GM18499 (cell line): Measurements from ENCODE around the gene DPAGT1.
"Not testable (repeated sequence)": the region's sequence is repeated elsewhere in the genome, so short reads cannot be mapped to it uniquely, and the experiment has no call there.

Experiments used
- ATAC-seq: cut with Tn5 transposase; IDR thresholded peaks from one replicate; pipeline ENCODE4 v1.9.1; 2021; ENCODE audit warnings: moderate number of reproducible peaks; ENCODE audit not compliant: insufficient read depth, unreplicated experiment

Gene DPAGT1

DNA sequence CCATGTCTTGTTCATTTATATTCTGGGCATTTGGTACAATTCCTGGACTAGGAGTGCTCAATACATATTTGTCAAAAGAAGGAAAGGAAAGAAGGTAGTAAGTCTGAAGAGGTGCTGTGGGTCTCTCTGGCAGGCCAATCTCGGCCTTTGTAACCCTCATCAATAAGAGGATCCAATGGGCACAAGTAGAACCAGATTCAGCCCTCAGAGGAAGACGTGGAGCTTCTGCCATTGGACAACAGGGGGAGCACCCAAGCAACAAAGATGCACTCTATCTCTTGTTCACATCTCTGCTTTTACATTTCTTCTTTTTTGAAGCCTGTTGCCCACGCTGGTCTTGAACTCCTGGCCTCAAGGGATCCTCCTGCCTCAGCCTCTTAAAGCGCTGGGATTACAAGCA is 36.3 kb downstream of the DPAGT1 start:
- no peak for ATAC-seq

DNA sequence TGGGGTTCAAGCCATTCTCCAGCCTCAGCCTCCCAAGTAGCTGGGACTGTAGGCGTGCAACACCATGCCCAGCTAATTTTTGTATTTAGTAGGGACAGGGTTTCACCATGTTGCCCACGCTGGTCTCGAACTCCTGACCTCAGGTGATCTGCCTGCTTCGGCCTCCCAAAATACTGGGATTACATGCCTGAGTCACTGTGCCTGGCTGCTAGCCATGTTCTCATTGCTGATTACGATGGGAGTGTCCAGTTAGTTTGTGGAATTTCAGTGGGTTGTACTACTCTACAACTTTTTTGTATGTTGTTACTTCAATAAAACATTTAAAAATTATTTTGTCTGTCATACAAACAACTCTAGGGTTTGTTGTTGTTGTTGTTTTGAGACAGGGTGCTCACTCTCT is 38.9 kb downstream of the DPAGT1 start:
- ATAC-seq: no peak

DNA sequence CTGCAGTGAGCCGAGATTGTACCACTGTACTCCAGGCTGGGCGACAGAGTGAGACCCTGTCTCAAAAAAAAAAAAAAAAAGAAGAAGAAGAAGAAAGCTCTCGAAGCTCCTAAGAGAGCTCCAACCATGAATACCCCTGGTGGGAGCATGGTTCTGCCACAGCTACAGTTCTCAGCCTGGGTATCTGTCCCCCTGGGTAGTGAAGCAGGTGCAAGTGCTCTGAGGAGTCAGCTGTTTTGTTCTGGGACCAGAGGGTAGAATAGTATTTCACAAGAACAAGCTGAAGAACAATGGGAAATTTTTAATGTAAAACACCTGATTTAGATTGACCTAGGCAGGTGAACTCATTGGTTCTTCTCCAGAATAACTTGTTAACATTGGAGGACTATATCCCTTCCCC is 40.4 kb downstream of the DPAGT1 start:
- ATAC-seq: no peak

DNA sequence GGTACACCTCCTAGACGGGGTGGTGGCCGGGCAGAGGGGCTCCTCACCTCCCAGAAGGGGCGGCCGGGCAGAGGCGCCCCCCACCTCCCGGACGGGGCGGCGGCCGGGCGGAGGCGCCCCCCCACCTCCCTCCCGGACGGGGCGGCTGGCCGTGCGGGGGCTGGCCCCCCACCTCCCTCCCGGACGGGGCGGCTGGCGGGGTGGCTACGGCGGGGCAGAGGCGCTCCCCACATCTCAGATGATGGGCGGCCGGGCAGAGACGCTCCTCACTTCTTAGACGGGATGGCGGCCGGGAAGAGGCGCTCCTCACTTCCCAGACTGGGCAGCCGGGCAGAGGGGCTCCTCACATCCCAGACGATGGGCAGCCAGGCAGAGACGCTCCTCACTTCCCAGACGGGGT is 42.5 kb downstream of the DPAGT1 start:
- ATAC-seq: not testable (repeated sequence)

DNA sequence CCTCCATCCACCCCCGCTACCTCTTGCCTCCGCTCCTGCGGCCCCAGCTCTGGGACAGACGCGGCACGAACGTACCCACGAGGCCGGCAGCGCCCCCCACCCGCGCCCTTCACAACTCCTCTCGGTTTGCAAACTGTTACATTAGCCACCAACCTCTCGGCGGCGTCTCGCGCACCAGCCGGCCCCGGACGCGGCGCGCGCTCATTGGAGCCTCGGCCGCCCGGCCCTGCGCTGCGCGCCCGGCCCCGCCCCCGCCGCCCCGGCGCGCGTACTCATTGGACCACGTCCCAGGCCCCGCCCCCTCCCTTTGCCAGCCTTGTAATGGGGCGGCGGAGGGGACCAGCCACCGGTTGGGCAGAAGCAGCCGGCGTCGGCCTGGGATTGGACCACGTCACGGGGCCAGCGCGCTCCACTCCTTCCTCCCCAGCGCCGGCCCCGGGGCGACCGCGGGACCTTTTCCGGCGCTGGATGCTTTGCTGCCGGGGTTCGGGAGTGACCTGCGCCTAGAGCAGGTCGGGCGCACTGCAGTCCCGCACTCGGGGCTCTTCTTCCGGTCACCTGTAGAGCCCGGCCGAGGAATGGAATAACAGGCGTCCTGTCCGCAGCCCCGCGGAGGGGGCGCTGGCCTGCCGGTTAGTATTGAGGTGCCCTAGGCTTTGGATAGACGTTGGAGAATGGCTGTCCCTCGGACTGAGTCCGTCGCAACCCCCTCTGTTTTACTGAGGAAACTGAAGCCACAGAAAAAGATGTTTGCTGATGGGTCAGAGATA is 44.5 kb downstream of the DPAGT1 start, which contains the start of gene HYOU1:
TSS of gene HYOU1 (minus strand) at position 206 of the 770 bp plus-strand sequence. CDS start 1,045 bp downstream, outside the sequence.
- peak; percentile 47 for ATAC-seq

DNA sequence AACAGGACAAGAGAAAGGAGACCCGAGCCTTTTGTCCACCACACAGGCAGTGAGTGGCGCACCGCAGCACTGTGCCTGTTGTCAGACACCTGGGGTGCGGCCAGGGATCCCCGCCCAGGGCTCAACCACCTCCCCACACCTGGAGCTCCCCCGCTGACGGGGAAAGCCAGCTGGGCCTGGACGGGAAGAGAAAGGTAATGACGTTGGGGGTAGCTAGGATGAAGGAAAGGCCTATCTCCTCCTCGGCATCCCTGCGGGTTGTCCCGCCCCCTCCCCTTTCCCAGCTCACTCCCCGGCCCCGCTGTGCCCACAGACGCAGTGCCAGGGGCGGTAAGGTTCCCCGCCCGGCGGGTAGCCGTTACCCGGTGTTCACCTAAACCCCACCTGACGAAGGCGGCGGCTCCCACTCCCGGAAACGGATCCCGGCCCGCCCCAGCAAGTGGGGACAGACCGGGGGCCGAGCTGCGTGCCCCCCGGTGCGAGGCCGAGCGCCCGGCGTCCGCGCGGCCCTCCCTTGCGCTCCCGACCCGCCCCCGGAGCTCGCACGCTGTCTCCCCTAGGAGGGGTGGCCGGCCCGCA is 45.1 kb downstream of the DPAGT1 start:
- no peak for ATAC-seq

DNA sequence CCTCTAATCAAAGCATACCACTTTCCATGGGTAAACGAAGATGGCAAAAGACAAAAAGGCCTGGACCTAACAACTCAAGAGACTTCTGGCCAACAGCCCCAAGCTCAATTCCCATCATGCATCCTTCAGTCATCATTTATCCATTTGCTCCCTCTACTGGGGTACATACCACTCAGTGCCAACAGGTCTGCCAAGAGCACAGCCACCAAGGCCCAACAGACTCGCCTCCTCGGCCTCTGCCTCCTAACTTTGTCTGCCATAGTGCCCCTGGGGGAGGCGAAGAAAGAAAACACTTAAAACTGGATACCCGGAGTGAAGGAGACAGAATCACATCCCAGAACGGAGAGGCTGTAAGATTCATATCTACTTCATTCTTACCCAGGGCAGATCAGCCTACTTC is 45.8 kb downstream of the DPAGT1 start:
- no peak for ATAC-seq

DNA sequence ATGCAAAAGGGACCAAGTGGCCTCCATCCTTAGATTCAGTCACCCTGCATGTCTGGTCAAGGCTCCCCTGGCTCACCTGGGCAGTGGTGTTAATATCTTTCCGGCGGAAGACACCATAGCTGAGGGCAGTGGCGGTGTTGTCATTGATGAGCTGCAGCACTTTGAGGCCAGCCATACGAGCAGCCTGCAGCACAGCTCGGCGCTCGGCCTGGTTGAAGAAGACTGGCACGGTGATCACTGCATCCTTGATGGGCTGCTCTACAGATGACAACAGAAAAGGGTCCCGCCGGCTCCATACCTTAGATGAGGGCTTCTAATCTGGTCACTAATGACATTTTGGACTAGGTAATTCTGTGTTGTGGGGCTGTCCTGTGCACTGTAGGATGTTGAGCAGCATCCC is 47.2 kb downstream of the DPAGT1 start:
- ATAC-seq: no peak

DNA sequence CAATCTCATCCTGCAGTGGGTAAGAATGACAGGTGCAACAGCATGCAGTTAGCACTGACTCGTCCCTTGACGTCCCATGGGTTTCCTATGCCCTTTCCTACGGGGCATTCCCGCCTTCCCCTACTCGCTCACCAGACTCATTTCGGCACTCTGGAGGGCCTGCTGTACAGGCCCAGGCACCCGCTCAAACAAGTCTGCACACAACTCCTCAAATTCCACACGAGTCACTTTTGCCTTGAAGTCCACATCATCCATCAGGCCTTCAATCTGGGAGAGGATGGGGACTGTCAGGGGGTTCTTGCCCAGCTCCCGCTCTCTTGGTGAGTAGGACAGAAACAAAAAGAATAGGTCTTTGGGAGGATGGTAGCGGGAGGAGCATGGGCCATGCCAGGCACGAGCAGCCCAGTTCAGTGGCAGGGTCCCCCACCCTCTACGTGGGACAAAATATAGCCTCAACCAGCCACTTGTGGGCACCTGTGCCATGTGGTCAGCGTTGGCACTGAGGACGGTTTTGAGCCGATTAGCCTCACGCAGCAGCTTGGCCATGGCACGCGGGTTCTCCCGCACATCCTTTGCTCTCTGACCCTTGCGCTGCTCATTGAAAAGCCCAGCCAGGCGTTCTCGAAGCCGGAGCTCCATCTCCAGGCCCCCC is 49.4 kb downstream of the DPAGT1 start:
- no peak for ATAC-seq

DNA sequence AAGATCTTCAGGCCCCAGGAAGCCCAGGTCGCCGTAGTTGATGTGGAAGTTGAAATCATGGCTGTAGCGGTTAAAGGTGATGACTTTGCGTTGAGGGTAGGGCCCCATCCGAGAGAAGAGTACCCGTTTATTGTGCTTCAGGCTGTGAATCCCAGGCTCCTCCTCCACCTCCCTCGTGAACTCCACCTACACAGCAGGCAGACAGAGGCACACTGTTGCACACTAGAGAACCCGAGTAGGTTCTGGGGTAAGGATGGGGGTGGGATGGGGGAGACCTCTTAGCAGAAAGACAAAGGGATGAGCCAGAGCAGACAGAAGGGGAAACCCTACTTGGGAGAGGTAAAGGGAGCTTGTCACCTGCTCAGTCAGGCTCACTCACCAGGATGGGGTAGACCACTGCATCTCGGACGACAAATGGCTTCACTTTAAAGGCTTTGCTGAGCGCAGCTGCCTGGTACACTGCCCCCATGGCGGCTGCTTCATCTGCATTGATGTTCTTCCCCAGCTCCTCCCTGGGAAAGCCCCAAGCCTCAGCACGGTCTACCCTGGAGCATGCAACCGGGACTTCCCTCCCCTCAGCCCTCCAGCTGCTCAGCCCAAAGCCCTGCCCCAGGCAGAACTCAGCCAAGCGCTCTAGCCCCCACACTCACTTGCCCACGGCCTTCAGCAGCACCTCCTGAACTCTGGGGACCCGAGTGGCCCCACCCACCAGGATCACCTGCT is 50.1 kb downstream of the DPAGT1 start:
- ATAC-seq: no peak

DNA sequence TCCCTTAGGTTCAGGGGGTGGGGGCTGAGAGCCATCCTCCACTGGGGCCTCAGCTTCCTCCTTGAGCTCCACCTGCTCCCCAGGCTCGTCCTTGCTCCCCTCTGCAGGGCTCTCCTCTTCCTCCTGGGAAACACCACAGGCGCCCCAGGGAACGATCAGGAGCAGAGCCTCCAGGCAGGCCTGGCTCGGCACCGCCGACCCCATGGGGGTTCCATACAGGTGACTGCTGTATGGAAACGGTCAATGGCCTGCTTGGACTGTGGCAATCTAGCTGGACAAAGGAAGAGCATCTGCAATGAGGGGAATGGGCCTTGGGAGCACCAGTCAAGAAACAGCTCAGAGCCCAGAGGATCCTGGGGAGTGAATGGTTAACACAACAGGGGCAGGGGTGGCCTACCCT is 52.6 kb downstream of the DPAGT1 start:
- no peak for ATAC-seq

DNA sequence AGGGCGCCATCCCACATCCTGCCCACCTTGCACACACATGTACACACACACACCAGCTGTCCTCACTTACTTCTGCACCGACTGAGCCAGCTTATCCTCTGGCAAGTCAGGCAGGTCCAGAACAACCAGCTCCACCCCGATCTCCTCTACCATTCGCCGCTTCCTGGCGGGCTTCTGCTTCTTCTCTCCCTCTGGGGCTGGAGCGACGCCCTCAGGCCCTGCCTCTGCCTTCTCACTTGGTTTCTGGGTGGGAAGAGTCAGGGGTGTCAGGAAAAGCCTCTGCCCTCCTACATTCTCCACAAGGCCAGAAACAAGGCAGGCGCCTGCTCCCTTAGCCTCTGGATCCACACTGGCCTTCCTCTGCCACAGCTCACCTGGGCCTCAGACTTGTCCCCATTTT is 53.0 kb downstream of the DPAGT1 start:
- no peak for ATAC-seq

DNA sequence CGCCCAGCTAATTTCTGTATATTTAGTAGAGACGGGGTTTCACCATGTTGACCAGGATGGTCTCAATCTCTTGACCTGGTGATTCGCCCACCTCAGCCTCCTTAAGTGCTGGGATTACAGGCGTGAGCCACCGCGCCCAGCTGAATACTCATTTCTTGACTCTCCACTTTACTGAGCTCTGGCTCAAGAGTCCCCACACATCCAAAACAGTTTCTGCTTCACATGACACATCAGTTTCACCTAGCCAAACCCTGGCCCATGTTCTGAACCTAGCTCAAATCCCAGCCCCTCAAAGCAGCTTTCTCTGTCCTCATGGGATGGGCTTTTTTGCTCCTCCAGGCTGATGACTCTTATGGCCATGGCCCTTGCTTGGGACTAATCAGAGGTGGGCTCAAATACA is 54.4 kb downstream of the DPAGT1 start:
- ATAC-seq: no peak
